RWPE1 (cell line): ENCODE data around the gene AHI1.

ENCODE experiments used
- CTCF ChIA-PET: fragments of 350-600 bp; sonication (Branson Sonifier 250); formaldehyde crosslinking; extraction: SDS; loops from one replicate; lab custom pipeline; 2021; lab: Yijun Ruan, JAX
- POLR2A ChIA-PET: fragments of 400-600 bp; formaldehyde crosslinking; extraction: SDS; loops from one replicate; lab custom pipeline; 2020; ENCODE audit warnings: antibody characterized with exemption; ENCODE audit not compliant: low non-redundant PET; lab: Yijun Ruan, JAX
- DNase-seq: peaks from one replicate; pipeline ENCODE4 v3.0.0; 2012; ENCODE audit warnings: low spot score
- H3K27ac ChIP-seq: fragments of 450-650 bp; 2 replicates; pipeline ENCODE4 v1.5.1; 2017
- CTCF ChIP-seq: fragments of 450-650 bp; conservative IDR thresholded peaks from 2 replicates; pipeline ENCODE4 v1.5.1; 2017; ENCODE audit warnings: low read depth, mild to moderate bottlenecking

AHI1 gene

GRCh38 chr6:135233686-135234491, 263.7 kb downstream of the AHI1 start:
- no peak overlapping the region for H3K27ac ChIP-seq
- TF ChIP-seq CTCF: no peak
- POLR2A ChIA-PET: no interaction called here
- no peak for DNase-seq
- CTCF ChIA-PET: no interaction called here
